Activated T-cell treated with anti-CD3 and anti-CD28 coated beads for 4 hours (primary cell): ENCODE results near the gene TRABD2B.

Experiments
- DNase-seq: peaks from one replicate; pipeline ENCODE4 v3.0.0-alpha.2; 2020

Gene TRABD2B

GRCh38 chr1:47871799-47872353 is 125.3 kb downstream of the TRABD2B start:
- no peak for DNase-seq

- DNase-seq, result no peak
Measured at GRCh38 chr1:47870946-47871676, 126.1 kb downstream of the TRABD2B start.

- DNase-seq, result no peak
Measured at GRCh38 chr1:47870480-47870879, 126.7 kb downstream of the TRABD2B start.

GRCh38 chr1:47868348-47868676 is 128.9 kb downstream of the TRABD2B start:
- no peak for DNase-seq

- no peak for DNase-seq
Measured at GRCh38 chr1:47867438-47868347, 129.5 kb downstream of the TRABD2B start.

GRCh38 chr1:47866601-47867437 is 130.4 kb downstream of the TRABD2B start:
- no peak for DNase-seq

- no peak for DNase-seq
Measured at GRCh38 chr1:47865881-47866535, 131.2 kb downstream of the TRABD2B start.

GRCh38 chr1:47859092-47859743 is 138.0 kb downstream of the TRABD2B start:
- no peak for DNase-seq

GRCh38 chr1:47856996-47857395 is 140.2 kb downstream of the TRABD2B start:
- no peak for DNase-seq

GRCh38 chr1:47855230-47855629 is 142.0 kb downstream of the TRABD2B start:
- DNase-seq, result no peak

GRCh38 chr1:47854552-47855144 is 142.5 kb downstream of the TRABD2B start:
- DNase-seq, result no peak

- no peak for DNase-seq
Measured at GRCh38 chr1:47853852-47854251, 143.3 kb downstream of the TRABD2B start.

- DNase-seq, result no peak
Measured at GRCh38 chr1:47853059-47853458, 144.1 kb downstream of the TRABD2B start.

- DNase-seq, result no peak
Measured at GRCh38 chr1:47852006-47852718, 145.0 kb downstream of the TRABD2B start.

- DNase-seq, result no peak
Measured at GRCh38 chr1:47850451-47850850, 146.7 kb downstream of the TRABD2B start.

- DNase-seq, result no peak
Measured at GRCh38 chr1:47849591-47850261, 147.5 kb downstream of the TRABD2B start.

GRCh38 chr1:47849005-47849521 is 148.1 kb downstream of the TRABD2B start:
- DNase-seq, result no peak

- DNase-seq, result no peak
Measured at GRCh38 chr1:47847763-47848162, 149.4 kb downstream of the TRABD2B start.

- no peak for DNase-seq
Measured at GRCh38 chr1:47844558-47844955, 152.6 kb downstream of the TRABD2B start.
